Measurements from ENCODE around the gene FNDC4. TPM values are rescaled to one million over a fixed set of nuclear protein-coding genes. Genes with fewer than 3 reads are reported as not detected.
"Not testable (repeated sequence)": the region's sequence is repeated elsewhere in the genome, so short reads cannot be mapped to it uniquely, and the experiment has no call there.

FNDC4 gene, protein sequence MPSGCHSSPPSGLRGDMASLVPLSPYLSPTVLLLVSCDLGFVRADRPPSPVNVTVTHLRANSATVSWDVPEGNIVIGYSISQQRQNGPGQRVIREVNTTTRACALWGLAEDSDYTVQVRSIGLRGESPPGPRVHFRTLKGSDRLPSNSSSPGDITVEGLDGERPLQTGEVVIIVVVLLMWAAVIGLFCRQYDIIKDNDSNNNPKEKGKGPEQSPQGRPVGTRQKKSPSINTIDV
- total RNA-seq = 9.6 and 10.5 TPM in 2 replicates
- long read RNA-seq = 0 reads

DNA sequence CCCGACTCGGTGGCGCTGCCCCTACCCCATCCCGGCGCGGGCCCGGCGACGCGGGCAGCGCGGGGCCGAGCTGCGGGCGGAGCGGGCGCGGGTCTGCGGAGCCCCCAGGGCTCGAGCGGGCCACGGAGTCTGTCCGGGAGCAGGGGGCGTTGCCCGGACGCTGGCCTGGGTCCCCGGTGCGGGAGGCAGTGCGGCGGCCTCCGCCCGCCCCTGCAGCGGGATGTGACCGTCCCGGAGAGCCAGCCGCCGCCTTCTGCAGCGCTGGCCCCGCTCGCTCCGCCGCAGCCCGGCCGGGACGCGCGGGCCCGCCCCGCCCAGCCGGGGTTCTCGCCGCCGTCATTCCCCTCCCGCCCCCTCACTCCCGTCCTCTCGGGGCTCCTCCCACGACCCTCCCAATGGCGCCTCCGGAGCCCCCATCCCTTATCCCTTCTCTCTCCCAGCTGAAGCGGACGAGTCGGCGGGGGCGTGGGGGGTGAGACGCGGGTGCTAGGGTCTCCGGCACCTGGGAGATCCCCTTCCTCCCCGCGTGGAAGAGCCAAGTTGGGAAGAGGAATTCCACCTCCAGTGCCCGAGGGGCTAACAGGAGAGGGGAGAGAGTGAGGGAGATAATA, at the start of gene FNDC4:
FNDC4 (minus strand) TSS at position 257 of the 611 bp plus-strand sequence. CDS start 521 bp downstream, outside the sequence.
- Mint-ChIP-seq H3K9me3 (ENCODE audit: unreplicated experiment) (no peaks in the 10 kb centered on the region), H3K36me3 (ENCODE audit: unreplicated experiment) (no peaks in the 10 kb centered on the region), H3K27ac (ENCODE audit: unreplicated experiment) (no peak within 1 kb of the TSS), H3K27me3 (ENCODE audit: unreplicated experiment) (peaks cover 37% of the 10 kb centered on the region), H3K4me1 (ENCODE audit: unreplicated experiment) (peaks cover 8% of the 10 kb centered on the region), H3K4me3 (ENCODE audit: unreplicated experiment) (peak within 1 kb of the TSS; percentile 83)
- TF ChIP-seq, protein P1, sequence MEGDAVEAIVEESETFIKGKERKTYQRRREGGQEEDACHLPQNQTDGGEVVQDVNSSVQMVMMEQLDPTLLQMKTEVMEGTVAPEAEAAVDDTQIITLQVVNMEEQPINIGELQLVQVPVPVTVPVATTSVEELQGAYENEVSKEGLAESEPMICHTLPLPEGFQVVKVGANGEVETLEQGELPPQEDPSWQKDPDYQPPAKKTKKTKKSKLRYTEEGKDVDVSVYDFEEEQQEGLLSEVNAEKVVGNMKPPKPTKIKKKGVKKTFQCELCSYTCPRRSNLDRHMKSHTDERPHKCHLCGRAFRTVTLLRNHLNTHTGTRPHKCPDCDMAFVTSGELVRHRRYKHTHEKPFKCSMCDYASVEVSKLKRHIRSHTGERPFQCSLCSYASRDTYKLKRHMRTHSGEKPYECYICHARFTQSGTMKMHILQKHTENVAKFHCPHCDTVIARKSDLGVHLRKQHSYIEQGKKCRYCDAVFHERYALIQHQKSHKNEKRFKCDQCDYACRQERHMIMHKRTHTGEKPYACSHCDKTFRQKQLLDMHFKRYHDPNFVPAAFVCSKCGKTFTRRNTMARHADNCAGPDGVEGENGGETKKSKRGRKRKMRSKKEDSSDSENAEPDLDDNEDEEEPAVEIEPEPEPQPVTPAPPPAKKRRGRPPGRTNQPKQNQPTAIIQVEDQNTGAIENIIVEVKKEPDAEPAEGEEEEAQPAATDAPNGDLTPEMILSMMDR (IDR thresholded peaks at IDR 0.05) = no peak
- no peak for DNase-seq (ENCODE audit: extremely low spot score, unreplicated experiment)

DNA sequence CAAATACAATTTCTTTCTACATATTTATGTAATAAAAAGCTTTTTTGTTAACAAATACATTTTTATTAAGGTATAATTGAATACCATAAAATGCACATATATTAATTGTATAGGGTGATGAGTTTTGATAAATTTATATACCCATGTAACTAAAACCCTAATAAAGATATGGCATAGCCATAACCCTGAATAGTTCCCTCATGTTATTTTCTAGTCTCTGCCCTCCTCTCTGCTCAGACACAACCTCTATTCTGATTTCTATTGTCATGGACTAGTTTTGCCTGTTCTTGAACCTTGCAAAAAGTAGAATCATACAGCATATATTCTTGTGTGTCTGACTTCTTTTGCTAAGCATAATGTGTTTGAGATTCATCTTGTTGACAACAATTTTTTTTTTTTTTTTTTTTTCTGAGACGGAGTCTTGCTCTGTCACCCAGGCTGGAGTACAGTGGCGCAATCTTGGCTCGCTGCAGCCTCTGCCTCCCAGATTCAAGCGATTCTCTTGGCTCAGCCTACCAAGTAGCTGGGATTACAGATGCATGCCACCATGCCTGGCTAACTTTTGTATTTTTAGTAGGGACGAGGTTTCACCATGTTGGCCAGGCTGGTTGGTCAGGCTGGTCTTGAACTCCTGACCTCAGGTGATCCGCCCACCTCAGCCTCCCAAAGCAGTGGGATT, 49.3 kb upstream of the FNDC4 start:
- H3K9me3 Mint-ChIP-seq (ENCODE audit: unreplicated experiment) = peaks cover 6% of the 10 kb centered on the region
- no peak overlapping the region for H3K4me3 Mint-ChIP-seq (ENCODE audit: unreplicated experiment)
- H3K4me1 Mint-ChIP-seq (ENCODE audit: unreplicated experiment) = no peaks in the 10 kb centered on the region
- H3K27me3 Mint-ChIP-seq (ENCODE audit: unreplicated experiment) = no peaks in the 10 kb centered on the region
- H3K27ac Mint-ChIP-seq (ENCODE audit: unreplicated experiment) = no peak overlapping the region
- no peak for DNase-seq (ENCODE audit: extremely low spot score, unreplicated experiment)
- H3K36me3 Mint-ChIP-seq (ENCODE audit: unreplicated experiment) = no peaks in the 10 kb centered on the region
- TF ChIP-seq, protein P1 (IDR thresholded peaks at IDR 0.05) = no peak

DNA sequence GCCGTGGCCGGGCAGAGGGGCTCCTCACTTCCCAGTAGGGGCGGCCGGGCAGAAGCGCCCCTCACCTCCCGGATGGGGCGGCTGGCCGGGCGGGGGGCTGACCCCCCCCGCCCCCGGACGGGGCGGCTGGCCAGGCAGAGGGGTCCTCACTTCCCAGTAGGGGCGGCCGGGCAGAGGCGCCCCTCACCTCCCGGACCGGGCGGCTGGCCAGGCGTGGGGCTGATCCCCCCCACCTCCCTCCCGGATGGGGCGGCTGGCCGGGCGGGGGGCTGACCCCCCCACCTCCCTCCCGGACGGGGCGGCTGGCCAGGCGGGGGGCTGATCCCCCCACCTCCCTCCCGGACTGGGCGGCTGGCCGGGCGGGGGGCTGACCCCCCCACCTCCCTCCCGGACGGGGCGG, 44.6 kb upstream of the FNDC4 start:
- not testable (repeated sequence) for H3K9me3 Mint-ChIP-seq (ENCODE audit: unreplicated experiment); H3K4me3 Mint-ChIP-seq (ENCODE audit: unreplicated experiment); DNase-seq (ENCODE audit: extremely low spot score, unreplicated experiment); H3K36me3 Mint-ChIP-seq (ENCODE audit: unreplicated experiment); H3K4me1 Mint-ChIP-seq (ENCODE audit: unreplicated experiment); H3K27ac Mint-ChIP-seq (ENCODE audit: unreplicated experiment)
- peaks cover 35% of the 10 kb centered on the region for H3K27me3 Mint-ChIP-seq (ENCODE audit: unreplicated experiment)

DNA sequence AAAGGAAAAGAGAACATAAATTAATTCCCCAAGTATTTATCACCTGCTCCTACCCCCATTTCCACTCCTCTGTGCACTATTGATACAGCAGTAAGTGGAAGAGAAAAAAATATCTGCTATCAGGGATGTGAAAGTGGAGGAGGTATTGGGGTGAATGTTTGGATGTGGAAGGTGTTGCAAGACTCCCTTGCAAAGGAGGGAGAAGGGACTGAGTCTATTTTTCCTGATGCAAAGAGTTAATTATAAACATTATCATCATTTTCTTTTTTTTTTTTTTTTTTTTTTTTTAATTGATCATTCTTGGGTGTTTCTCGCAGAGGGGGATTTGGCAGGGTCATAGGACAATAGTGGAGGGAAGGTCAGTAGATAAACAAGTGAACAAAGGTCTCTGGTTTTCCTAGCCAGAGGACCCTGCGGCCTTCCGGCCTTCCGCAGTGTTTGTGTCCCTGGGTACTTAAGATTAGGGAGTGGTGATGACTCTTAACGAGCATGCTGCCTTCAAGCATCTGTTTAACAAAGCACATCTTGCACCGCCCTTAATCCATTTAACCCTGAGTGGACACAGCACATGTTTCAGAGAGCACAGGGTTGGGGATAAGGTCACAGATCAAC, 43.9 kb upstream of the FNDC4 start:
- not testable (repeated sequence) for H3K4me3 Mint-ChIP-seq (ENCODE audit: unreplicated experiment); H3K9me3 Mint-ChIP-seq (ENCODE audit: unreplicated experiment); H3K4me1 Mint-ChIP-seq (ENCODE audit: unreplicated experiment); H3K36me3 Mint-ChIP-seq (ENCODE audit: unreplicated experiment); H3K27ac Mint-ChIP-seq (ENCODE audit: unreplicated experiment); DNase-seq (ENCODE audit: extremely low spot score, unreplicated experiment)
- peaks cover 40% of the 10 kb centered on the region for H3K27me3 Mint-ChIP-seq (ENCODE audit: unreplicated experiment)

DNA sequence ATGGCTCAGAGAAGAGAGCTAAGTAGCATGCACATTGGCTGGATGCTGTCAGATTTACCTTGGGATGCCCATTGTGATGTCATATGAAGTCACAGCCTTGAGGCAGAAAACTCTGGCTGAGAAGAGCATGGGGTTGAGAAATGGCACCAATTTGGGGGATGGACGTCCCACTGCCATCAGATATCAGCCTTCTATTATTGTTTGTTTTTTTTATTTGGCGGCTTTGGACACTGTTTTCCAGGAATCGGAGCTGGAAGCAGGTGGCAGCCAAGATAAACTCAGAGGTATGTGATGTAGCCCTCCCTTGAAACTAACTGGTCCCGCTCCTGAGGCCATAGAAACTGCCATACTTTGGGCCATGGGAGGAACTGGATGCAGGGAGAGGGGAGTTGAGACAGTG, 42.3 kb upstream of the FNDC4 start:
- no peak for DNase-seq (ENCODE audit: extremely low spot score, unreplicated experiment)
- Mint-ChIP-seq H3K9me3 (ENCODE audit: unreplicated experiment) (no peaks in the 10 kb centered on the region), H3K27me3 (ENCODE audit: unreplicated experiment) (peaks cover 46% of the 10 kb centered on the region), H3K4me1 (ENCODE audit: unreplicated experiment) (no peaks in the 10 kb centered on the region), H3K36me3 (ENCODE audit: unreplicated experiment) (no peaks in the 10 kb centered on the region), H3K4me3 (ENCODE audit: unreplicated experiment) (no peak overlapping the region), H3K27ac (ENCODE audit: unreplicated experiment) (no peak overlapping the region)
- TF ChIP-seq, protein P1 (IDR thresholded peaks at IDR 0.05) = no peak

DNA sequence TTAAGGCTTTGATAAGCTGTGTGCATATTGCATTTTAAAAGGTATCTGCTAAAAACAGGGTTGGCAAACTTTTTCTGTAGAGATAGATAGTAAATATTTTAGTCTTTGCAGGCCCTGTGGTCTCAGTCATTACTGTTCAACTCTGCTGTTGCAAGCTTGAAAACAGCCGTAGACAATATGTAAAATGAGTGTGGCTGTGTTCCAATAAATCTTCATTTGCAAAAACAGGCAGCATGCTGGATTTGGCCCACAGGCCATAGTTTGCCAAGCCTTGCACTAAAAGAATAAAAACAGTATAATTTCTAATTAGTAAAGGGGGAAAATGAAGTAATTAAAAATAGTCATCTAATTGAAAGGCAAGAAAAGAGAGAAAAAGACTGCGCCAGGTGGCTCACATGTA, 37.0 kb upstream of the FNDC4 start:
- TF ChIP-seq, protein P1 (IDR thresholded peaks at IDR 0.05) = no peak
- H3K27ac Mint-ChIP-seq (ENCODE audit: unreplicated experiment) = no peak overlapping the region
- H3K9me3 Mint-ChIP-seq (ENCODE audit: unreplicated experiment) = no peaks in the 10 kb centered on the region
- no peaks in the 10 kb centered on the region for H3K4me1 Mint-ChIP-seq (ENCODE audit: unreplicated experiment)
- H3K27me3 Mint-ChIP-seq (ENCODE audit: unreplicated experiment) = peaks cover 63% of the 10 kb centered on the region
- H3K36me3 Mint-ChIP-seq (ENCODE audit: unreplicated experiment) = no peaks in the 10 kb centered on the region
- DNase-seq (ENCODE audit: extremely low spot score, unreplicated experiment) = no peak
- no peak overlapping the region for H3K4me3 Mint-ChIP-seq (ENCODE audit: unreplicated experiment)

All from osteocyte (in vitro differentiated cells).